IMR-90 (cell line): Measurements from ENCODE around the gene SMU1. TPM values are rescaled to one million over a fixed set of nuclear protein-coding genes. Genes with fewer than 3 reads are reported as not detected.

Source experiments
- ATAC-seq: fragments of 200-7000 bp; cut with Tn5 transposase; 2 replicates; pipeline ENCODE4 v1.9.1; 2020; ENCODE audit warnings: low read depth, mild to moderate bottlenecking, moderate library complexity
- BruUV-seq: library from RNA; stranded (reverse); fragments of 400-500 nt; replicated peaks from 2 replicates; lab custom pipeline; 2021; lab: Mats Ljungman, UMichigan
- CTCF ChIA-PET: fragments of 300-600 bp; formaldehyde crosslinking; extraction: SDS; loops from one replicate; lab custom pipeline; 2021; ENCODE audit warnings: antibody characterized with exemption; lab: Yijun Ruan, JAX
- POLR2A ChIA-PET: fragments of 300-600 bp; sonication (Branson Sonifier 250); formaldehyde crosslinking; loops from one replicate; lab custom pipeline; 2022; ENCODE audit warnings: antibody characterized with exemption; ENCODE audit not compliant: unreplicated experiment; lab: Charles Lee
- DNase-seq: peaks from one replicate; pipeline ENCODE4 v3.0.0; 2013
- H2AFZ ChIP-seq: replicated peaks from 2 replicates; pipeline ENCODE3; 2013; ENCODE audit warnings: low read length, mild to moderate bottlenecking; ENCODE audit not compliant: poor library complexity
- H2AK5ac ChIP-seq: 2 replicates; pipeline ENCODE4 v1.6.1; 2013; ENCODE audit warnings: low read depth, low read length, inconsistent platforms
- H2AK9ac ChIP-seq: replicated peaks from 2 replicates; pipeline ENCODE3; 2013; ENCODE audit warnings: mild to moderate bottlenecking, low read depth, low read length, moderate library complexity; ENCODE audit not compliant: poor library complexity
- H2BK120ac ChIP-seq: 2 replicates; pipeline ENCODE4 v1.6.1; 2013; ENCODE audit warnings: low read depth, low read length, inconsistent platforms
- H2BK15ac ChIP-seq: 3 replicates; pipeline ENCODE4 v1.6.1; 2013; ENCODE audit warnings: low read depth, low read length, inconsistent platforms
- H2BK20ac ChIP-seq: 2 replicates; pipeline ENCODE4 v1.6.1; 2013; ENCODE audit warnings: low read depth, mild to moderate bottlenecking, inconsistent platforms, low read length, moderate library complexity
- H2BK5ac ChIP-seq: 2 replicates; pipeline ENCODE4 v1.6.1; 2013; ENCODE audit warnings: mild to moderate bottlenecking, low read depth, low read length, inconsistent platforms; ENCODE audit not compliant: poor library complexity, severe bottlenecking
- H3K14ac ChIP-seq: replicated peaks from 2 replicates; pipeline ENCODE4 v1.6.1; 2013; ENCODE audit warnings: low read depth, low read length, inconsistent platforms
- H3K18ac ChIP-seq: 2 replicates; pipeline ENCODE4 v1.6.1; 2013; ENCODE audit warnings: low read depth, low read length, control low read depth
- H3K23ac ChIP-seq: 2 replicates; pipeline ENCODE4 v1.6.1; 2013; ENCODE audit warnings: low read depth, low read length, inconsistent platforms
- H3K27ac ChIP-seq: 2 replicates; pipeline ENCODE4 v1.5.1; 2013; ENCODE audit warnings: mild to moderate bottlenecking, control low read depth, low read length; ENCODE audit not compliant: insufficient read depth
- H3K27me3 ChIP-seq: 2 replicates; pipeline ENCODE4 v1.6.1; 2013; ENCODE audit warnings: low read length; ENCODE audit not compliant: control insufficient read depth, insufficient read depth
- H3K36me3 ChIP-seq: 2 replicates; pipeline ENCODE4 v1.6.1; 2013; ENCODE audit warnings: low read length, mixed read lengths; ENCODE audit not compliant: control insufficient read depth, insufficient read depth
- H3K4ac ChIP-seq: 2 replicates; pipeline ENCODE4 v1.6.1; 2013; ENCODE audit warnings: low read depth, low read length, inconsistent platforms
- H3K4me1 ChIP-seq: 2 replicates; pipeline ENCODE4 v1.6.1; 2013; ENCODE audit warnings: low read length, mixed read lengths; ENCODE audit not compliant: control insufficient read depth, insufficient read depth
- H3K4me2 ChIP-seq: 2 replicates; pipeline ENCODE4 v1.6.1; 2013; ENCODE audit warnings: low read depth, mild to moderate bottlenecking, control low read depth, low read length, moderate library complexity
- H3K4me3 ChIP-seq: 2 replicates; pipeline ENCODE4 v1.5.1; 2013; ENCODE audit warnings: low read depth, mild to moderate bottlenecking, control low read depth, low read length, moderate library complexity; ENCODE audit not compliant: insufficient read depth
- H3K56ac ChIP-seq: 2 replicates; pipeline ENCODE4 v1.6.1; 2013; ENCODE audit warnings: low read length, inconsistent platforms; ENCODE audit not compliant: insufficient read depth; ENCODE audit errors: extremely low read depth
- H3K79me1 ChIP-seq, 2 experiments: 2 replicates each; pipeline ENCODE4 v1.6.1; 2013; ENCODE audit warnings: low read length in 2 of 2, inconsistent platforms in 1 of 2, low read depth in 1 of 2
- H3K9ac ChIP-seq: 2 replicates; pipeline ENCODE4 v1.6.1; 2013; ENCODE audit warnings: low read depth, low read length, control low read depth
- H3K9me1 ChIP-seq: 2 replicates; pipeline ENCODE4 v1.6.1; 2013; ENCODE audit warnings: low read length, inconsistent platforms; ENCODE audit not compliant: insufficient read depth
- H3K9me3 ChIP-seq: 2 replicates; pipeline ENCODE4 v1.6.1; 2013; ENCODE audit warnings: low read length; ENCODE audit not compliant: control insufficient read depth, insufficient read depth
- H4K20me1 ChIP-seq: 2 replicates; pipeline ENCODE4 v1.6.1; 2013; ENCODE audit warnings: low read length, inconsistent platforms; ENCODE audit not compliant: insufficient read depth
- H4K5ac ChIP-seq: 2 replicates; pipeline ENCODE4 v1.6.1; 2013; ENCODE audit warnings: mild to moderate bottlenecking, low read depth, low read length, control low read depth
- H4K8ac ChIP-seq, 2 experiments: 2 replicates each; pipeline ENCODE4 v1.6.1; 2013; ENCODE audit warnings: low read depth in 2 of 2, low read length in 2 of 2, control low read depth in 1 of 2, inconsistent platforms in 1 of 2
- H4K91ac ChIP-seq: 2 replicates; pipeline ENCODE4 v1.6.1; 2013; ENCODE audit warnings: low read depth, low read length, inconsistent platforms; ENCODE audit not compliant: insufficient read depth
- BHLHE40 ChIP-seq: fragments of 150-350 bp; IDR thresholded peaks from 2 replicates; pipeline ENCODE4 v1.6.1; 2016; ENCODE audit warnings: mild to moderate bottlenecking, low read depth, low read length
- CEBPB ChIP-seq: IDR thresholded peaks from 2 replicates; pipeline ENCODE4 v1.6.1; 2012; ENCODE audit warnings: low read depth, low read length, improper control_type of control experiment
- CHD1 ChIP-seq: IDR thresholded peaks from 2 replicates; pipeline ENCODE4 v1.6.1; 2012; ENCODE audit warnings: low read depth, low read length, improper control_type of control experiment
- MAZ ChIP-seq: IDR thresholded peaks from 2 replicates; pipeline ENCODE4 v1.6.1; 2012; ENCODE audit warnings: low read depth, mild to moderate bottlenecking, low read length, improper control_type of control experiment, moderate library complexity, borderline replicate concordance
- MXI1 ChIP-seq: IDR thresholded peaks from 2 replicates; pipeline ENCODE4 v1.6.1; 2012; ENCODE audit warnings: low read depth, mild to moderate bottlenecking, low read length, moderate library complexity, borderline replicate concordance
- NFE2L2 ChIP-seq: fragments of 150-350 bp; IDR thresholded peaks from 2 replicates; pipeline ENCODE4 v1.6.1; 2016; ENCODE audit warnings: low read depth, mild to moderate bottlenecking, low read length
- RAD21 ChIP-seq: IDR thresholded peaks from 2 replicates; pipeline ENCODE4 v1.6.1; 2012; ENCODE audit warnings: low read length, improper control_type of control experiment
- WGBS, 2 experiments: methylation state at CpG; one replicate each; pipeline versions ENCODE4 v1.1.5 to v1.1.7; 2013; ENCODE audit warnings: missing lambda C conversion rate in 2 of 2; ENCODE audit not compliant: insufficient read length in 1 of 2; ENCODE audit errors: extremely low coverage in 2 of 2; 5-methylcytosine and 5-hydroxymethylcytosine counted together
- dilution Hi-C: fragments of 300-500 bp; cut with HindIII; formaldehyde crosslinking; loops from one replicate; pipeline ENCODE4 v1.14.3; 2018; ENCODE audit warnings: low sequenced_read_pairs; ENCODE audit not compliant: unreplicated experiment
- in situ Hi-C: fragments of 300-500 bp; cut with MboI; formaldehyde crosslinking; loops from 3 replicates; pipeline ENCODE4 v1.14.3; 2019; ENCODE audit warnings: low sequenced_read_pairs, inconsistent platforms, mixed read lengths
- intact Hi-C: fragments of 100-400 bp; cut with micrococcal nuclease; formaldehyde crosslinking; loops from 2 replicates; pipeline ENCODE4 v1.10.0; 2022
- polyA plus RNA-seq, 3 experiments: library from polyadenylated mRNA; depleted of rRNA; stranded (reverse); fragments of >200 nt; gene quantifications; 2 replicates each; pipeline ENCODE4 v1.2.3, GENCODE V29; 2012; ENCODE audit warnings: low replicate concordance in 1 of 3
- total RNA-seq: library from RNA; depleted of rRNA; stranded (reverse); fragments of >200 nt; gene quantifications from 2 replicates; pipeline ENCODE4 v1.2.3, GENCODE V29; 2012

The SMU1 gene
- total and polyA plus RNA-seq, 2 of the 4 experiments (the other 2 are of a cell fraction), result 11.1 to 36.0 TPM

- Histone ChIP-seq H3K4ac (no peak overlapping the region), H2AK9ac (no peak overlapping the region), H2BK5ac (no peak overlapping the region), H3K9me3 (no peaks in the 10 kb centered on the region), H2AFZ (no peak overlapping the region), H3K4me2 (no peak overlapping the region), H3K9me1 (peaks cover 19% of the 10 kb centered on the region), H2AK5ac (no peak overlapping the region), H3K18ac (no peak overlapping the region), H3K4me3 (no peak overlapping the region), H3K36me3 (peaks cover 29% of the 10 kb centered on the region), H3K14ac (no peak overlapping the region), H4K91ac (no peak overlapping the region), H4K8ac (no peak overlapping the region), H3K23ac (no peak overlapping the region), H4K5ac (no peak overlapping the region), H2BK20ac (no peak overlapping the region), H3K27ac (no peak overlapping the region), H2BK120ac (no peak overlapping the region), H3K56ac (no peak overlapping the region), H3K79me1 (peaks cover 38 to 75% of the 10 kb centered on the region in 2 experiments), H4K20me1 (peaks cover 13% of the 10 kb centered on the region; the same call in 1 of the 2 replicates), H3K9ac (no peak overlapping the region), H3K27me3 (no peaks in the 10 kb centered on the region), H3K4me1 (peaks cover 14% of the 10 kb centered on the region), H2BK15ac (no peak overlapping the region)
- WGBS, 2 experiments, result 100% methylated on average over 2 of the region's 8 CpGs; no CpG with 5 or more reads in 1 of the 2 experiments
- ChIA-PET CTCF (no interaction called here), POLR2A (no interaction called here)
- no TSS peak for BruUV-seq
- intact Hi-C loops, result no loop called here
- dilution Hi-C loops, result no loop called here
- DNase-seq (no peak), ATAC-seq (no peak)
- TF ChIP-seq MAZ (no peak), BHLHE40 (no peak), CEBPB (no peak), NFE2L2 (no peak), MXI1 (no peak), RAD21 (no peak), CHD1 (no peak)
- in situ Hi-C loops, result no loop called here
Measured at GRCh38 chr9:33123407-33124031, 47.0 kb upstream of the SMU1 start.
